ENCODE results near the gene PKHD1.

Gene PKHD1

GRCh38 chr6:52045481-52045880 is 41.9 kb downstream of the PKHD1 start:
- DNase-seq (ENCODE audit: low spot score): no peak

GRCh38 chr6:52045033-52045432 is 42.4 kb downstream of the PKHD1 start:
- DNase-seq (ENCODE audit: low spot score): no peak

- no peak for DNase-seq (ENCODE audit: low spot score)
Measured at GRCh38 chr6:52042141-52042885, 45.1 kb downstream of the PKHD1 start.

- DNase-seq (ENCODE audit: low spot score): no peak
Measured at GRCh38 chr6:52041134-52041533, 46.3 kb downstream of the PKHD1 start.

GRCh38 chr6:52027699-52028098 is 59.7 kb downstream of the PKHD1 start:
- DNase-seq (ENCODE audit: low spot score): no peak

- no peak for DNase-seq (ENCODE audit: low spot score)
Measured at GRCh38 chr6:52024451-52025068, 62.9 kb downstream of the PKHD1 start.

GRCh38 chr6:52022675-52023074 is 64.7 kb downstream of the PKHD1 start:
- DNase-seq (ENCODE audit: low spot score): no peak

- DNase-seq (ENCODE audit: low spot score): peak; percentile 7
Measured at GRCh38 chr6:52020945-52021570, 66.4 kb downstream of the PKHD1 start.

GRCh38 chr6:52019881-52020280 is 67.5 kb downstream of the PKHD1 start:
- DNase-seq (ENCODE audit: low spot score): no peak

GRCh38 chr6:52019092-52019491 is 68.3 kb downstream of the PKHD1 start:
- no peak for DNase-seq (ENCODE audit: low spot score)

GRCh38 chr6:52016915-52017748 is 70.3 kb downstream of the PKHD1 start:
- DNase-seq (ENCODE audit: low spot score): no peak

- DNase-seq (ENCODE audit: low spot score): no peak
Measured at GRCh38 chr6:52015953-52016352, 71.5 kb downstream of the PKHD1 start.

- no peak for DNase-seq (ENCODE audit: low spot score)
Measured at GRCh38 chr6:52014391-52014790, 73.0 kb downstream of the PKHD1 start.

- DNase-seq (ENCODE audit: low spot score): no peak
Measured at GRCh38 chr6:52013035-52013434, 74.4 kb downstream of the PKHD1 start.

GRCh38 chr6:52012582-52012981 is 74.8 kb downstream of the PKHD1 start:
- DNase-seq (ENCODE audit: low spot score): no peak

GRCh38 chr6:52010806-52011205 is 76.6 kb downstream of the PKHD1 start:
- DNase-seq (ENCODE audit: low spot score): no peak

GRCh38 chr6:52010145-52010544 is 77.3 kb downstream of the PKHD1 start:
- no peak for DNase-seq (ENCODE audit: low spot score)

GRCh38 chr6:52009466-52010140 is 77.8 kb downstream of the PKHD1 start:
- DNase-seq (ENCODE audit: low spot score): no peak

GRCh38 chr6:52000064-52000463 is 87.3 kb downstream of the PKHD1 start:
- no peak for DNase-seq (ENCODE audit: low spot score)

GRCh38 chr6:51996296-51996947 is 91.0 kb downstream of the PKHD1 start:
- DNase-seq (ENCODE audit: low spot score): no peak

- DNase-seq (ENCODE audit: low spot score): no peak
Measured at GRCh38 chr6:51995214-51995755, 92.1 kb downstream of the PKHD1 start.

Measured in putamen (tissue), 1 donor.